Right hindlimb (tissue), 1 donor: ENCODE measurements around the gene SLC35E1.
"Not testable (repeated sequence)": the region's sequence is repeated elsewhere in the genome, so short reads cannot be mapped to it uniquely, and the experiment has no call there.

Source experiments
- DNase-seq: peaks from one replicate; pipeline ENCODE4 v3.0.0-alpha.2; 2018

SLC35E1 gene

DNA sequence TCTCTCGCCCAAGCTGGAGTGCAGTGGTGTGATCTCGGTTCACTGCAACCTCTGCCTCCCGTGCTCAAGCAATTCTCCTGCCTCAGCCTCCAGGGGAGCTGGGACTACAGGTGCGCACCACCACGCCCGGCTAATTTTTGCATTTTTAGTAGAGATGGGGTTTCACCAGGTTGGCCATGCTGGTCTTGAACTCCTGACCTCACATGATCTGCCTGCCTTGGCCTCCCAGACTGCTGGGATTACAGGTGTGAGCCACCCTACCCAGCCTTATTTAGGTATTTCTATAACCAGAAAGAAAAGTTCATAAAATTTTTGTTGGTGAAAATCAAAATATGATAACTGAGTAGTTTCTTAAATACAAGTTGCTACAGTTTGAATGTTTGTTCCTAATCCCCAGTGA lies 28.5 kb downstream of the SLC35E1 start:
- not testable (repeated sequence) for DNase-seq

DNA sequence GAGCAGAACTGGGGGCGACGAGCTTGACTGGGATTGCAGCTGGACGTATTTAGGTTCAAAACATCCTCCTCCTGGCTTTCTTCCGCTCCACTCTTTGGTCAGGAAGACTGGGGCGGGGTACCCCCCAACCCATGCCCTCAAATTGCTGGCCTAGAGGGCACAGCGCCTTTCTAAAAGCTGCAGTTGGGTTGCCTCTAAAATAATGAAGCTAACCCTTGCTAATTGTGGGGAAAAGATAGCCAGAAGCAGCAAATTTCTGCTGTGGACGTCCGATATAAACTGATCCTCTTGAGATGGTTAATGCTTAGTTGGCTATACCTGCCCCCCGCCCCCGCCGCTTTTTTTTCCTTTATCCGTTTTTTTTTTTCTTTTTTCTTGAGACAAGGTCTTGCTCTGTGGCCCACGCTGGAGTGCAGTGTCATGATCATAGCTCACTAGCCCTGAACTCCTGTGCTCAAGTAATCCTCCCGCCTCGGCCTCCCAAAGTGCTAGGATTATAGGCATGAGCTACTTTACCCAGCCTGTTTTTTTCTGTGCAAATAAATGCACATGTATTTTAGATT lies 29.2 kb downstream of the SLC35E1 start:
- DNase-seq: no peak

GRCh38 chr19:16542045-16542909 lies 29.9 kb downstream of the SLC35E1 start, which contains the start of gene CHERP:
Gene CHERP, minus strand, starts transcription at chr19:16542437. Its CDS starts 59 bp downstream, at chr19:16542378.
- DNase-seq: peak; percentile 96

DNA sequence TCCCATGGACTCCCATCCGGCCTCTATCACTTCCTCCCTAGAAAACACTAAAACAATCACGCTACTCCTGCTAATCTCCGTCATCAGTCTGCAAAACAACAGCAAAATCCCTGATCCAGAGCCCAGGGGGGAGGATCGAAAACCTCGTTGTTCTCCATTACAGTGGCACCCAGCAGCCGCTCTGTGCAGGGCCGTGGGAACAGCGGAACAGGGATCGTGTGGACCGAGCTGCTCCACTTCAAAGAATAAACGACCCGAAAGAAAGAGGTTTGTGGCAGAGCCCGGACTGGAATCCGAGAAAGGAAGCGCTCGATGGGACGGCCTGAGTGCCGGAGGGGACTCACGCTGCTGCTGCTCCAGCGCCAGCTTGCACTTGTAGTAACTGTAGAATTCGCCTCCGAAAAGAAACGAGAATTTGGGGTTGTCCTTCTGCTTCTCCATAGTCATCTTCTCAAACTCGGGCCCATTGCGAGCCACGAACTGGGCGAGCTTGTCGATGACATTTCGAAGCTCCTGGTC lies 30.6 kb downstream of the SLC35E1 start:
- DNase-seq: no peak

DNA sequence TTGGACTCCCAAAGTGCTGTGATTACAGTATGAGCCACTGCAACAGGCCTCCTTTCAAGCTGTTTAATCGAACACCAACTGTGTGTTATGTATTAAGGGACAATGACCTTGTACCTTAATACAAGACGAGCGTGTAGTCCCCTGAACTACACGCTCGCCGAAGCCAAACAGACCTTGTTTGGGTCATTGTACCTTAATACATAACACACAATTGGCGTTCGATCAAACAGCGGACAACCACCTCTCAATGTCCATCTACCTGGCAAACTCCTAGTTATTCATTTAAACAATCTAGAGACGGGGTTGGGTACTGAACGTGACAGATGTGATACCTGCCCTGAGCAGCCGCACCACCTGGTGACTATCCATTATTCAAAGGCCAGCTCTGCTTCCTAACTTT lies 31.3 kb downstream of the SLC35E1 start:
- no peak for DNase-seq

- DNase-seq: no peak
These were observed 35.1 kb downstream of the SLC35E1 start for GRCh38 chr19:16537111-16537510.

GRCh38 chr19:16536130-16536529 lies 36.1 kb downstream of the SLC35E1 start:
- DNase-seq: no peak

DNA sequence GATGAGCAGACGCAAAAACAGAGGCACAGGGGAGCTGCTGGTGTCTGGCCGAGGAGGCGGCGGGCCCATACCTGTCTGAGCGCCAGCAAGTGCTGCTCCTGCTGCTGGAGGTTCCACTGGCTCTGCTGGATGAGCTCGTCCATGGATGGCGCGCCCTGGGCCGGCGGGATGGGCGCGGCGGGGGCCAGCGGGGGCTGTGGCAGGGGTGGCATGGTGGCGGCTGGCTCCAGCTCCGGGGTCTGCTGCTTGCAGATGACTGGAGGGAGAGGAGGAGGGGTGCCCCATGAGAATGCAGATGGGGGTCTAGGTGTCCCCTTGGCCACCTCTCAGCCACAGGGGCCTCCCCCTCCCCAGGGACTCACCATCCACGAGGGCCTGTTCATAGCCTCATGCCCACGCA lies 36.8 kb downstream of the SLC35E1 start:
- DNase-seq: no peak

GRCh38 chr19:16532440-16533234 lies 39.6 kb downstream of the SLC35E1 start:
- no peak for DNase-seq

GRCh38 chr19:16531380-16531669 lies 40.9 kb downstream of the SLC35E1 start:
- no peak for DNase-seq

DNA sequence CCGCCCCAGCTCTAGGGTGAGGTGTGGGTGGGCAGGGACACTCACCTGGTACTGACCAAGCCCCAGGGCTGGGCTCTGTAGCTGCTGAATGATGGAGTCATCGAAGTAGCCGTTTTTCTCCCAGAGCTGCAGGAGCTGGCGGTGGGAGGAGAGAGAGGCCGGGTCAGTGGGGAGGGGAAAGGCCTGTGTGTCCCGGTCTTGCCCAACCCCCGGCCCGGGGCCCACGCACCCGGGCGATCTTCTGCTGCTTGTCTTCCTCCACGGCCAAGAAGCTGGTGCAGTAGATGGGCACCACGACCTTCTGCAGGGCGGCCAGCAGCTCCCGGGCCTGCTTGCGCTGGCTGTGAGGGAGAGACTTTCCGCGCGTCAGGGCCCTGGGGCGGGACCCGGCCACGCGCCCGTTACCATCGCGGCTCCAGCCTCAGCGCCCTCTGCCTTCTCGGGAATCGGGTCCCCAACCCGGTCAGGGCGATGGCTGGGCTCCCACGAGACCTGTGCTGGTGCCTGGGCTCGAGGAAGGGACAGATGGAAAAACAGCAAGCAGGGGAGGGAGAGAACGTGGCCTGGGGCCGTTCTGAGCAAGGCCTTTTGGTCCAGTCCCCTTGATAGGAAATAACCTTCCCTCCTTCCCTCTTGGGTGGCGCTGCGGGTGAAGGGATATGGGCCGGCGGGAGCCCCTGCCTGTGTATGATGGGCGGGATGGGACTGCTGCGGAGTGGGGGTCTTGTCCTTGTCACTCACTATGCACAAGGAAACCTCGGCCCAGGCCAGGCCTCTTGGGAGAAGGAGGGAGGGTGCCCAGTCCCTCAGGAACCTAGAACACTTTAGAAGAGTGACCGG lies 41.5 kb downstream of the SLC35E1 start:
- DNase-seq: no peak

GRCh38 chr19:16529466-16530144 lies 42.6 kb downstream of the SLC35E1 start:
- DNase-seq: no peak

DNA sequence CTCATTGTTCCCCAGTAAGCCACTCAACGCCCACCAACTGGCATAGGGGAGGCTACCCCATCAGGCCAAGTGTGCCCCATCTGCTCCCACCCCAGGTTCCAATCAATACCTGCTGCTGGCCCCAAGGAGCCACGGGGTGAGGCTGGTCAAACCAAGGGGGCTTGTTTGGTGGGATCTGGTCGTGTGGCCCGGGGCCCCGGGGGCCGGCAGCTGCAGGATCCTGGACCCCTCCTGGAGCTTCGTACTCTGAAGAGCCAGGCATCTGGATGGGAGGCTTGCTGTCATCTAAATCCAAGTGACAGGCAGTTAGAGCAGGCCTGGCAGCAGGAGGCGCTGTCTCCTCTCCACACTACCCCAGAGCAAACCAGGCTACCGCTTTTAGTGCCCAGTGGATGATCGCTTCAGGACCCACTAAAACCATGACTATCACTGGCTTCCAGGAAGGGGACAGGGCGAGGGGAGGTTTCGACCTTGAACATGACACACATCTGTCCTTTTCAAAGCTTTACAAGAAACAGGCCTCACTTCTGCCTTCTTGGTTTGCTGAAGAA lies 44.2 kb downstream of the SLC35E1 start:
- DNase-seq: no peak

DNA sequence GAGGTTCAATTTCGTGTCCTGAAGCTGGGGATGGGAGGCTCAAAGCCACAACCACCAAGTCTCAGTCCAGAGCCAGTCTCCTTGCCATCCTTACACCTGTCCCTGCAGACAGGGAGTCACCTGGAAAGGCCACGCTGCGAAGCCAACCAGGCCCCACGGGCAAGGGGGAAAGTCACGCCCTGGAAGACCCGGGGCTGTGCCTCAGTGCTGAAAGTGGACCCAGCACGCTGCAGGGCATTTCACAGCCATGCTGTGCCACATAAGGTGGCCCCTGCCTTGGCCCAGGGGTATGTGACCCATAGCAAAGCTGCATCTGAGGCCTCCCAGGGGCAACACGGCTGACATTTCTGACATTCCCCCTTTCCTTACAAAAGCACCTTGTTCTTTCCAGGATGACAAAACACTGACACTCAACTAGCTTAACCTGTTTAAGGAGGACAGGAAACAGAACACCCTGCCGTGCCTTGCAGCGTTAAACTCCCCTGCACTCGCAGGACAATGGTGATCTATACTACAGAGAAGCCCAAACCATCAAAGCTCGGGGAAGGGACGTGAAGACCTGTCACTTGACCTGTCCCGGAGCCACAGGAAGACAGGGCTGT lies 44.8 kb downstream of the SLC35E1 start:
- no peak for DNase-seq

GRCh38 chr19:16525751-16526481 lies 46.3 kb downstream of the SLC35E1 start:
- no peak for DNase-seq

- no peak for DNase-seq
These were observed 47.1 kb downstream of the SLC35E1 start for GRCh38 chr19:16524991-16525734.

GRCh38 chr19:16522559-16523377 lies 49.4 kb downstream of the SLC35E1 start:
- DNase-seq: no peak

DNA sequence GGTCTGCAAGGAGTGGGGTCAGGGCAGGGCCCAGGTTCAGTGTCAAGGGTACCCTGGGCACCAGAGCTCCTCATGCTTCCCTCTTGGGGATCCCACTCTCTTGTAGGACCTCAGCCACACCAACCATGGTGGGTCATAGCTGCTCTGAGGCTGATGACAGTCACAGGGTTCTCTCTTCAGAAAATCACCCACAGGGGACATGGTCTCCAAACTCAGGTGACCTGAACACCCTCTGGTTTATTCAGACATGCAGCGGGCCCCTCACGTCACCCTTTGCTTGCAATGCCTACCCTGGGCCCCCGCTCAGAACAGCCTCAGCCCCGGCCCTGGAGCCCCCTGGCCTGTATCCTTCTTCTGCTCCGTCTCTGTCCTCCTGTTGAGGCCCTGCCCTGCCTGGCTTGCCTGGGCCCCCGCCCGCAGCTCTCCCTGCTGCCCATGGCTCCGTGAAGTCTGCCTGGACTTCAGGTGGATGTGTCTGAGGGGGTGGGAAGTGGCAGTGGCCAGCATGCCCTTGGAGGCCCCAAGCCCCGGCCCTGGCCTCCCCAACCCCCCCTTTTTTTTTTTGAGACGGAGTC lies 50.4 kb downstream of the SLC35E1 start:
- no peak for DNase-seq
